GM18507 (cell line): ENCODE data around the gene OCLN.
"Not testable (repeated sequence)": the region's sequence is repeated elsewhere in the genome, so short reads cannot be mapped to it uniquely, and the experiment has no call there.

Experiments
- DNase-seq: peaks from one replicate; pipeline ENCODE4 v3.0.0; 2011; ENCODE audit warnings: low read depth; ENCODE audit not compliant: insufficient read length; ENCODE audit errors: extremely low spot score
- FAIRE-seq: peaks from 2 replicates; lab custom pipeline; 2011; peaks lifted over from hg19 to GRCh38; lab: Jason Lieb, UNC

Gene OCLN, protein sequence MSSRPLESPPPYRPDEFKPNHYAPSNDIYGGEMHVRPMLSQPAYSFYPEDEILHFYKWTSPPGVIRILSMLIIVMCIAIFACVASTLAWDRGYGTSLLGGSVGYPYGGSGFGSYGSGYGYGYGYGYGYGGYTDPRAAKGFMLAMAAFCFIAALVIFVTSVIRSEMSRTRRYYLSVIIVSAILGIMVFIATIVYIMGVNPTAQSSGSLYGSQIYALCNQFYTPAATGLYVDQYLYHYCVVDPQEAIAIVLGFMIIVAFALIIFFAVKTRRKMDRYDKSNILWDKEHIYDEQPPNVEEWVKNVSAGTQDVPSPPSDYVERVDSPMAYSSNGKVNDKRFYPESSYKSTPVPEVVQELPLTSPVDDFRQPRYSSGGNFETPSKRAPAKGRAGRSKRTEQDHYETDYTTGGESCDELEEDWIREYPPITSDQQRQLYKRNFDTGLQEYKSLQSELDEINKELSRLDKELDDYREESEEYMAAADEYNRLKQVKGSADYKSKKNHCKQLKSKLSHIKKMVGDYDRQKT

DNA sequence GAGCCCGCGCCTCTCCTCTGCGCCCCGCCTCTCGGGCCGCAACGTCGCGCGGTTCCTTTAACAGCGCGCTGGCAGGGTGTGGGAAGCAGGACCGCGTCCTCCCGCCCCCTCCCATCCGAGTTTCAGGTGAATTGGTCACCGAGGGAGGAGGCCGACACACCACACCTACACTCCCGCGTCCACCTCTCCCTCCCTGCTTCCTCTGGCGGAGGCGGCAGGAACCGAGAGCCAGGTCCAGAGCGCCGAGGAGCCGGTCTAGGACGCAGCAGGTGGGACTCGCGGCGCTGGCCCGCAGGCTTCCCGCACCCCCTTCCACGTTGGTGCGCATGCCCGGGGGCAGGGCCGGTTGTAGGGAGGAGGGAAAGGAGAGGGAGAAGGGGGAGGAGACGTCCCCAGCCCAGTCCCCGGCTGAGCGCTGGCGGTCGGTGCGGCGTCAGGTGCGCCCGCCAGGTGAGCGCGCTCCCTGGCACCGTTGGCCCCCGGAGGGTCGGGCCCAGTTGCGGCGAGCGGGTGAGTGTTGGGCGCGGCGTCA, at the start of gene OCLN:
TSS of gene OCLN (plus strand) at position 400 of the 532 bp plus-strand sequence. CDS start 11,455 bp downstream, outside the sequence.
- FAIRE-seq, result no peak

GRCh38 chr5:69444127-69444754, 48.3 kb upstream of the OCLN start:
- FAIRE-seq, result no peak
- no peak for DNase-seq

More for the DNA sequence above, at the start of gene OCLN:
- DNase-seq, result no peak

DNA sequence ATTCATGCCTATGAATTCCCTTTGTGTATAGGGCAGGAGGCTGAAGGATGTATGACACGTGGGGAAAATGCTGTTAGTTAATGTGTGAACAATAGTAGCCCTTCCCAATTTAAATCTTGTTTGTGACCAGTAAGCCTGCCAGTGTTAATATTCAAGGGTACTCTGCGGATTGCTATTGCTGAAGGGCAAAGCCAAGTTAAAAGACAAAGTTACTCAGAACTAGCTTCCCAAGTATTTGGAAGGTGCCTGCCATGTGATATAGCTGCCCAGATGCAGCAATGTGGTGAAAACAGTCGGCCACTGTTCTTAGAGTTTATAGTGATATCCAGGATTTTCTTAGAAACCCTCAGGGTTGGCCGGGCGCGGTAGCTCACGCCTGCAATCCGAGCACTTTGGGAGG, 43.1 kb upstream of the OCLN start:
- FAIRE-seq (no peak), DNase-seq (no peak)

GRCh38 chr5:69450116-69450515, 42.5 kb upstream of the OCLN start:
- FAIRE-seq (no peak), DNase-seq (no peak)

DNA sequence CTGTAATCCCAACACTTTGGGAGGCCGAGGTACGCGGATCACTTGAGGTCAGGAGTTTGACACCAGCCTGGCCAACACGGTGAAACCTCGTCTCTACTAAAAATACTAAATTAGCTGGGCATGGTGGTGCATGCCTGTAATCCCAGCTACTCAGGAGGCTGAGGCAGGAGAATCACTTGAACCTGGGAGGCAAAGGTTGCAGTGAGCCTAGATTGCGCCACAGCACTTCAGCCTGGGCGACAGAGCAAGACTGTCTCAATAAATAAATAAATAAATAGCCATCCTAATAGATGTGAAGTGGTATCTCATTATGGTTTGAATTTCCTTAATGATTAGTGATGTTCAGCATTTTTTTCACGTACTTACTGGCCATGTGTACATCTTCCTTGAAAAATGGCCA, 42.1 kb upstream of the OCLN start:
- not testable (repeated sequence) for FAIRE-seq, DNase-seq

GRCh38 chr5:69451941-69452647, 40.5 kb upstream of the OCLN start:
- no peak for FAIRE-seq
- no peak for DNase-seq

GRCh38 chr5:69453487-69453886, 39.1 kb upstream of the OCLN start:
- not testable (repeated sequence) for DNase-seq, FAIRE-seq

GRCh38 chr5:69454460-69455249, 37.9 kb upstream of the OCLN start:
- FAIRE-seq (no peak), DNase-seq (no peak)

GRCh38 chr5:69455428-69455988, 37.1 kb upstream of the OCLN start:
- not testable (repeated sequence) for FAIRE-seq, DNase-seq

DNA sequence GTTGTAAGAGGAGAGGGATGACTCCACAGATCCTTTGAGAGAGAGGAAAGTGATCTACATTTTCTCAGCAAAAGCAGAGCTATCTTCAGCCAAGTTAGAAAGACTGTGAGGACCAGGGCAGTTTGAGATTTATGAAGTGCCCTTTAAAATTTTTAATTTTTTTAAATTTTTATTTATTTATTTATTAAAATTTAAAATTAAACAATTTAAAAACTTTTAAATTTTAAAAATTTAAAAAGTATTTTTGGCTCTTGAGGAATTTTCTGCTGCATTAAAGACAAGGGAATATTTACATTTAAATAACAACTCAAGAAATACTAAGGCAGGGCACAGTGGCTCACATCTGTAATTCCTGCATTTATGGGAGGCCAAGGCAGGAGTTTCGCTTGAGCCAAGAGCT, 30.4 kb upstream of the OCLN start:
- FAIRE-seq (no peak), DNase-seq (no peak)

- not testable (repeated sequence) for FAIRE-seq, DNase-seq
These were observed 26.2 kb upstream of the OCLN start for GRCh38 chr5:69466375-69466774.

DNA sequence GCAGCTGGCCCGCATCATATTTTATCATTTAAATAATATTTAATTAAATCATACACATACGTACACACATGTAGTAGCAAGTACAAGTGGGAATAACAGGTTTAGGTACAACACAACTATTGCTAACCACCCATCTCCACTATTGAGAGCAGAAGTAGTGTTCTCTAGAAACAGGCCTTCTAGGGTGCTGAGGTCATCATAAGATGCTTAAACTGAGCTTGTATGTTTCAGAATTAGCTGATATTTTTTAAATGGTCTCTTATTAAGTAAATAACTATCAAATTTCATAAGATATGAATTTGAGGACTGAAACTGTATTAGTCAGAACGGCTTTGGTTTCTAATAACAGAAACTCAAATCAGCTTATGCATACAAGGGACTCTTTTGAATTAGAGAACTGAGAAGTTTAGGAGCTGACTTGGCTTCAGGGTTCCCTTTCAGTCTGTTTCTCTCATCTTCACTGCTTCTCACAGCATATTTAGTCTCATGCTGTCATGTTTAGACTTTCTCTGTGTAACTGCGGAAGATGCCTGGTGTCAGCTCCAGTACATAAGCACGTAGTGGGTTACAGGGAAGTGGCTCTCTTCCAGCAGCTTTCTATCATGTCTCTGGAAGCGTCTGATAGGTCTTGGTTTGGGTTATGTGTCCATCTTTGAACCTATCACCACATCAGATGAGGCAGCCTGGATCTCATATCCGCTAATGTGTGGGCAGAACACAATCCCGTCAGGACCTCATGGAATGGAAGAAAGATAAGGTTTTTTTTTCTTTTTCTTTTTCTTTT, 25.0 kb upstream of the OCLN start:
- no peak for DNase-seq
- peak; percentile 67 for FAIRE-seq

- FAIRE-seq, result no peak
- DNase-seq, result no peak
These were observed 24.0 kb upstream of the OCLN start for GRCh38 chr5:69468631-69469030.

DNA sequence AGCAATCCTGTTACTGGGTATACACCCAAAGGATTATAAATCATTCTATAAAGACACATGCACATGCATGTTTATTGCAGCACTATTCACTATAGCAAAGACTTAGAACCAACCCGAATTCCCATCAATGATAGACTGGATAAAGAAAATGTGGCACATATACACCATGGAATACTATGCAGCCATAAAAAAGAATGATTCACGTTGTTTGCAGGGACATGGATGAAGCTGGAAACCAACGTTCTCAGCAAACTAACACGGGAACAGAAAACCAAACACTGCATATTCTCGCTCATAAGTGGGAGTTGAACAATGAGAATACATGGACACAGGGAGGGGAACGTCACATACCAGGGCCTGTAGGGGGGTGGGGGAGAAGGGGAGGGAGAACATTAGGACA, 21.1 kb upstream of the OCLN start:
- FAIRE-seq, DNase-seq: not testable (repeated sequence)

DNA sequence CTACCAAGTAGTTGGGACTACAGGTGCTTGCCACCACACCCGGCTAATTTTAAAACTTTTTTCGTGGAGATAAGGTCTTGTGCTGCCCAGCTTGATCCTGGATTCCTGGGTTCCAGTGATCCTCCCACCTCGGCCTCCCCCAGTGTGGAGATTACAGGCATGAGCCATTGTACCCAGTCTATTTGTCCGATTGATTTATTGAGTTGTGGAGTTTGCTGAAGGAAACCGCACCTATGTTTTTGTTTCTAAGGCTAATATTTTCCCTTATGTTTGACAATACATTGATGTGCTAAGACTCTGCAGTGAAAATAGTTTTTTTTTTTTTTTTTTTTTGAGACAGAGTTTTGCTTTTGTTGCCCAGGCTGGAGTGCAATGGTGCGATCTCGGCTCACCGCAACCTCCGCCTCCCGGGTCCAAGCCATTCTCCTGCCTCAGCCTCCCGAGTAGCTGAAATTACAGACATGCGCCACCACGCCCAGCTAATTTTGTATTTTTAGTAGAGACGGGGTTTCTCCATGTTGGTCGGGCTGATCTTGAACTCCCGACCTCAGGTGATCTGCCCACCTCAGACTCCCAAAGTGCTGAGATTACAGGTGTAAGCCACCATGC, 20.0 kb upstream of the OCLN start:
- DNase-seq, FAIRE-seq: not testable (repeated sequence)

- no peak for FAIRE-seq
- DNase-seq, result no peak
These were observed 15.4 kb upstream of the OCLN start for GRCh38 chr5:69477170-69477569.

DNA sequence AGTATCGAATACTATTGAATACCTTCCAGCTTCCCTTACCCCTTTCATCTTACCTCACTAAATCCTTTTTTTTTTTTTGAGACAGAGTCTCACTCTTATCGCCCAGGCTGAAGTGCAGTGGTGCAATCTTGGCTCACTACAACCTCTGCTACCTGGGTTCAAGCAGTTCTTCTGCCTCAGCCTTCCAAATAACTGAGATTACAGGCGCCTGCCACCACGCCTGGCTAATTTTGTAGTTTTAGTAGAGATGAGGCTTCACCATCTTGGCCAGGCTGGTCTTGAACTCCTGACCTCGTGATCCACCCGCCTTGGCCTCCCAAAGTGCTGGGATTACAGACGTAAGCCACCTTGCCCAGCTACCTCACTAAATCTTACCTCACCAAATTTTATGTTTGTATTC, 14.3 kb upstream of the OCLN start:
- FAIRE-seq, DNase-seq: not testable (repeated sequence)

DNA sequence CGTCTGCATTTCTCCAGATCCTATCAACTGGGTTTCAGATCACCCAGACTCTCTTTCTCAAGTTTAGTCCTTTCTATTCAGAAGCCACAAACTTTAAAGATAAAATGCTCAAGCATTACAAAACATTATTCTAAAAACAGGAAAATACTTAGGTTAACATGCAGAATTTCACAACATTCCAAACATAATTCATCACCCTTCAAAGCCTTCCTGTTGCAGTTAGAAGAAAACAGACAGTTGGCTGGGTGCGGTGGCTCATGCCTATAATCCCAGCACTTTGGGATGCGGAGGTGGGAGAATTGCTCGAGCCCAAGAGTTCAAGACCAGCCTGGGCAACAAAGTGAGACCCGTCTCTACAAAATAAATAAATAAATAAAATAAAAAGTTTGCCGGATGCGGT, 7.7 kb upstream of the OCLN start:
- DNase-seq, result no peak
- no peak for FAIRE-seq
